LNCaP clone FGC (cell line): Measurements from ENCODE around the gene APBB2.

Source experiments
- DNase-seq: peaks from one replicate; pipeline ENCODE4 v3.0.0-alpha.2; 2011; ENCODE audit warnings: low read depth
- H3K4me3 ChIP-seq: 2 replicates; pipeline ENCODE4 v1.5.1; 2011; ENCODE audit warnings: mild to moderate bottlenecking, low read depth, low read length, control low read depth
- CTCF ChIP-seq: IDR thresholded peaks from 2 replicates; pipeline ENCODE4 v1.5.1; 2012; ENCODE audit warnings: mild to moderate bottlenecking; ENCODE audit not compliant: control insufficient read depth, insufficient read depth; ENCODE audit errors: extremely low read depth

The APBB2 gene

GRCh38 chr4:40984051-40984450 is 230.3 kb downstream of the APBB2 start:
- no peak for TF ChIP-seq CTCF
- peak; percentile 71 for DNase-seq
- no peak overlapping the region for H3K4me3 ChIP-seq

- DNase-seq, result no peak
- H3K4me3 ChIP-seq, result no peak overlapping the region
Measured at GRCh38 chr4:40980318-40980883, 233.9 kb downstream of the APBB2 start.

GRCh38 chr4:40978548-40978947 is 235.8 kb downstream of the APBB2 start:
- no peak for TF ChIP-seq CTCF
- DNase-seq, result no peak
- H3K4me3 ChIP-seq, result no peak overlapping the region

More at GRCh38 chr4:40980318-40980883, 233.9 kb downstream of the APBB2 start:
- TF ChIP-seq CTCF, result peak; percentile 56

GRCh38 chr4:40976343-40976742 is 238.0 kb downstream of the APBB2 start:
- H3K4me3 ChIP-seq, result no peak overlapping the region
- peak; percentile 33 for DNase-seq
- TF ChIP-seq CTCF, result peak; percentile 60

- DNase-seq, result no peak
- no peak for TF ChIP-seq CTCF
- no peak overlapping the region for H3K4me3 ChIP-seq
Measured at GRCh38 chr4:40972722-40973121, 241.6 kb downstream of the APBB2 start.

- no peak for DNase-seq
- no peak for TF ChIP-seq CTCF
Measured at GRCh38 chr4:40971338-40971737, 243.0 kb downstream of the APBB2 start.

GRCh38 chr4:40969501-40969900 is 244.8 kb downstream of the APBB2 start:
- TF ChIP-seq CTCF, result no peak
- DNase-seq, result no peak
- H3K4me3 ChIP-seq, result no peak overlapping the region

More at GRCh38 chr4:40971338-40971737, 243.0 kb downstream of the APBB2 start:
- H3K4me3 ChIP-seq, result no peak overlapping the region
